GM23338 (cell line): Measurements from ENCODE around the gene GPSM1. TPM values are rescaled to one million over a fixed set of nuclear protein-coding genes. Genes with fewer than 3 reads are reported as not detected.

Experiments
- ATAC-seq: fragments of 200-7000 bp; cut with Tn5 transposase; 3 replicates; pipeline ENCODE4 v1.9.1; 2020
- DNase-seq: peaks from one replicate; pipeline ENCODE4 v3.0.0-alpha.2; 2015; ENCODE audit warnings: low spot score
- H2AFZ ChIP-seq: fragments of 200-600 bp; sonication (generic); 2 replicates; pipeline ENCODE4 v1.8.0; 2016; ENCODE audit warnings: antibody characterized with exemption, mild to moderate bottlenecking, moderate library complexity
- H3F3A ChIP-seq: fragments of 200-600 bp; sonication (generic); replicated peaks from 2 replicates; pipeline ENCODE4 v1.8.0; 2017; ENCODE audit warnings: antibody characterized with exemption, mixed run types, low read depth
- H3K27ac ChIP-seq: fragments of 200-600 bp; sonication (generic); 2 replicates; pipeline ENCODE4 v1.6.1; 2016; ENCODE audit warnings: low read depth
- H3K27me3 ChIP-seq: fragments of 200-600 bp; sonication (generic); 2 replicates; pipeline ENCODE4 v1.8.0; 2016; ENCODE audit warnings: mild to moderate bottlenecking, mixed run types, moderate library complexity; ENCODE audit not compliant: insufficient read depth
- H3K36me3 ChIP-seq: fragments of 200-600 bp; sonication (generic); 2 replicates; pipeline ENCODE4 v1.8.0; 2016; ENCODE audit warnings: mild to moderate bottlenecking; ENCODE audit not compliant: insufficient read depth
- H3K4me1 ChIP-seq: fragments of 200-600 bp; sonication (generic); 2 replicates; pipeline ENCODE4 v1.8.0; 2016; ENCODE audit warnings: mild to moderate bottlenecking, moderate library complexity; ENCODE audit not compliant: insufficient read depth
- H3K4me2 ChIP-seq: fragments of 200-600 bp; sonication (generic); 2 replicates; pipeline ENCODE4 v1.7.1; 2017; ENCODE audit warnings: mixed run types
- H3K4me3 ChIP-seq: fragments of 200-600 bp; sonication (generic); 2 replicates; pipeline ENCODE4 v1.6.1; 2016; ENCODE audit warnings: mixed run types
- H3K79me2 ChIP-seq: fragments of 200-600 bp; sonication (generic); replicated peaks from 2 replicates; pipeline ENCODE4 v1.8.0; 2017; ENCODE audit warnings: mild to moderate bottlenecking; ENCODE audit not compliant: insufficient read depth
- H3K9me2 ChIP-seq: fragments of 200-600 bp; sonication (generic); 2 replicates; pipeline ENCODE4 v1.8.0; 2017; ENCODE audit not compliant: insufficient read depth
- H4K20me1 ChIP-seq: fragments of 200-600 bp; sonication (generic); replicated peaks from 2 replicates; pipeline ENCODE4 v1.8.0; 2017; ENCODE audit warnings: mild to moderate bottlenecking; ENCODE audit not compliant: insufficient read depth
- H3K27ac Mint-ChIP-seq: 2 replicates; pipeline ENCODE4 v1.8.0; 2020; ENCODE audit warnings: inconsistent platforms, mild to moderate bottlenecking, moderate library complexity, mixed read lengths
- H3K27me3 Mint-ChIP-seq: 3 replicates; pipeline ENCODE4 v1.8.0; 2022; ENCODE audit warnings: low read depth, mild to moderate bottlenecking, moderate library complexity, mixed read lengths, inconsistent platforms; ENCODE audit not compliant: insufficient read depth, poor library complexity
- H3K36me3 Mint-ChIP-seq: 3 replicates; pipeline ENCODE4 v1.8.0; 2021; ENCODE audit warnings: low read depth, mild to moderate bottlenecking, inconsistent platforms, moderate library complexity, mixed read lengths
- H3K4me1 Mint-ChIP-seq: 3 replicates; pipeline ENCODE4 v1.8.0; 2020; ENCODE audit warnings: mild to moderate bottlenecking, inconsistent platforms, mixed read lengths
- H3K4me3 Mint-ChIP-seq: 3 replicates; pipeline ENCODE4 v1.8.0; 2021; ENCODE audit warnings: moderate library complexity, mild to moderate bottlenecking, inconsistent platforms, mixed read lengths
- H3K9me3 Mint-ChIP-seq: 3 replicates; pipeline ENCODE4 v1.8.0; 2020; ENCODE audit warnings: moderate library complexity, mild to moderate bottlenecking, inconsistent platforms, mixed read lengths
- CREB1 ChIP-seq: fragments of 250-450 bp; sonication (Bioruptor Pico); IDR thresholded peaks from 2 replicates; pipeline ENCODE4 v1.5.0; 2020; ENCODE audit warnings: low read depth, mild to moderate bottlenecking, moderate library complexity
- STAT1 ChIP-seq: IDR thresholded peaks from one replicate; pipeline ENCODE4 v1.6.1; 2016; ENCODE audit warnings: antibody characterized with exemption; ENCODE audit not compliant: unreplicated experiment
- ZNF114 ChIP-seq: fragments of 250-450 bp; sonication (Bioruptor Pico); IDR thresholded peaks from 2 replicates; pipeline ENCODE4 v1.5.0; 2020; ENCODE audit warnings: mild to moderate bottlenecking, moderate library complexity
- polyA plus RNA-seq: library from polyadenylated mRNA; unstranded; fragments of >200 nt; fragmentation: Nextera tagmentation; extraction: Ambion mirVana; gene quantifications from 2 replicates; pipeline ENCODE4 v1.2.1, GENCODE V29; 2016
- total RNA-seq: library from RNA; depleted of rRNA; stranded (reverse); fragments of >200 nt; shearing (Covaris generic); gene quantifications from 2 replicates; pipeline ENCODE4 v1.2.3, GENCODE V29; 2014
- TF ChIP-seq, protein P1 (sequence below), 2 experiments: fragments of 200-600 bp in 1 of 2; sonication (generic) in 1 of 2; conservative IDR thresholded peaks; 2 replicates each; pipeline versions ENCODE4 v1.5.1 to v1.6.1; 2016 to 2017; ENCODE audit warnings: antibody characterized with exemption in 2 of 2, low read depth in 2 of 2, mild to moderate bottlenecking in 2 of 2, moderate library complexity in 1 of 2
- TF ChIP-seq, protein P2 (sequence below): fragments of 250-450 bp; sonication (Bioruptor Pico); IDR thresholded peaks from 2 replicates; pipeline ENCODE4 v1.5.0; 2020; ENCODE audit warnings: mild to moderate bottlenecking, moderate library complexity
- TF ChIP-seq, protein P3 (sequence below): IDR thresholded peaks from one replicate; pipeline ENCODE4 v1.6.1; 2018; ENCODE audit warnings: antibody characterized with exemption; ENCODE audit not compliant: unreplicated experiment
- TF ChIP-seq, protein P4 (sequence below): IDR thresholded peaks from 2 replicates; pipeline ENCODE4 v1.6.1; 2016; ENCODE audit warnings: antibody characterized with exemption

Gene GPSM1
- total and polyA plus RNA-seq, 2 experiments from 2014 or later, result 4.8 to 23.2 TPM

DNA sequence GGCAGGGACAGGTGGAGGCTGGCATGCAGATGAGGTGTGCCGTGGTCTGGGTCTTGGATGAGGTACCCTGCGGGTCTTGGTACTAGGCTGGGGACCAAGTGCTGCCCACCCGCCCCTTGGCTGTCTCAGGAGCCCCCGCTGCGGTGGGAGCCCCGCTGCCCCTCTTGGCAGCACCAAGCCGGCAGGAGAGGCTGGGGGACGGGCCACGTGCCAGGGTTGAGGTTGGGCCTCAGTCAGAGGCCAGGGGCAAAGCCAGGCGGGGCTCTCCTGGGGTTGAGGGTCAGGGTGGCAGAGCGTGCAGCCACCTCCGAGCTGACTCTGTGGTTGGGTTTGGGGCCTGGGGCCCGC lies 44.2 kb downstream of the GPSM1 start:
- ATAC-seq (no peak), DNase-seq (no peak)
- Histone ChIP-seq H3K79me2 (no peaks in the 10 kb centered on the region), H3K4me1 (no peaks in the 10 kb centered on the region), H3K27ac (no peak overlapping the region), H4K20me1 (no peaks in the 10 kb centered on the region; the same call in 1 of the 2 replicates), H3F3A (no peaks in the 10 kb centered on the region), H3K36me3 (no peaks in the 10 kb centered on the region), H3K4me2 (no peak overlapping the region), H2AFZ (no peak overlapping the region), H3K4me3 (no peak overlapping the region), H3K9me2 (no peaks in the 10 kb centered on the region), H3K27me3 (no peaks in the 10 kb centered on the region)
- H3K27ac Mint-ChIP-seq, result no peak overlapping the region
- no peaks in the 10 kb centered on the region for H3K9me3 Mint-ChIP-seq
- TF ChIP-seq, protein P1, sequence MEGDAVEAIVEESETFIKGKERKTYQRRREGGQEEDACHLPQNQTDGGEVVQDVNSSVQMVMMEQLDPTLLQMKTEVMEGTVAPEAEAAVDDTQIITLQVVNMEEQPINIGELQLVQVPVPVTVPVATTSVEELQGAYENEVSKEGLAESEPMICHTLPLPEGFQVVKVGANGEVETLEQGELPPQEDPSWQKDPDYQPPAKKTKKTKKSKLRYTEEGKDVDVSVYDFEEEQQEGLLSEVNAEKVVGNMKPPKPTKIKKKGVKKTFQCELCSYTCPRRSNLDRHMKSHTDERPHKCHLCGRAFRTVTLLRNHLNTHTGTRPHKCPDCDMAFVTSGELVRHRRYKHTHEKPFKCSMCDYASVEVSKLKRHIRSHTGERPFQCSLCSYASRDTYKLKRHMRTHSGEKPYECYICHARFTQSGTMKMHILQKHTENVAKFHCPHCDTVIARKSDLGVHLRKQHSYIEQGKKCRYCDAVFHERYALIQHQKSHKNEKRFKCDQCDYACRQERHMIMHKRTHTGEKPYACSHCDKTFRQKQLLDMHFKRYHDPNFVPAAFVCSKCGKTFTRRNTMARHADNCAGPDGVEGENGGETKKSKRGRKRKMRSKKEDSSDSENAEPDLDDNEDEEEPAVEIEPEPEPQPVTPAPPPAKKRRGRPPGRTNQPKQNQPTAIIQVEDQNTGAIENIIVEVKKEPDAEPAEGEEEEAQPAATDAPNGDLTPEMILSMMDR (conservative IDR thresholded peaks at IDR 0.05; ENCODE audit: low read depth in 2 of 2), result no peak
- TF ChIP-seq ZNF114 (CRISPR knock-in tag) (no peak), CREB1 (CRISPR knock-in tag) (no peak), STAT1 (no peak)
- TF ChIP-seq, protein P2, sequence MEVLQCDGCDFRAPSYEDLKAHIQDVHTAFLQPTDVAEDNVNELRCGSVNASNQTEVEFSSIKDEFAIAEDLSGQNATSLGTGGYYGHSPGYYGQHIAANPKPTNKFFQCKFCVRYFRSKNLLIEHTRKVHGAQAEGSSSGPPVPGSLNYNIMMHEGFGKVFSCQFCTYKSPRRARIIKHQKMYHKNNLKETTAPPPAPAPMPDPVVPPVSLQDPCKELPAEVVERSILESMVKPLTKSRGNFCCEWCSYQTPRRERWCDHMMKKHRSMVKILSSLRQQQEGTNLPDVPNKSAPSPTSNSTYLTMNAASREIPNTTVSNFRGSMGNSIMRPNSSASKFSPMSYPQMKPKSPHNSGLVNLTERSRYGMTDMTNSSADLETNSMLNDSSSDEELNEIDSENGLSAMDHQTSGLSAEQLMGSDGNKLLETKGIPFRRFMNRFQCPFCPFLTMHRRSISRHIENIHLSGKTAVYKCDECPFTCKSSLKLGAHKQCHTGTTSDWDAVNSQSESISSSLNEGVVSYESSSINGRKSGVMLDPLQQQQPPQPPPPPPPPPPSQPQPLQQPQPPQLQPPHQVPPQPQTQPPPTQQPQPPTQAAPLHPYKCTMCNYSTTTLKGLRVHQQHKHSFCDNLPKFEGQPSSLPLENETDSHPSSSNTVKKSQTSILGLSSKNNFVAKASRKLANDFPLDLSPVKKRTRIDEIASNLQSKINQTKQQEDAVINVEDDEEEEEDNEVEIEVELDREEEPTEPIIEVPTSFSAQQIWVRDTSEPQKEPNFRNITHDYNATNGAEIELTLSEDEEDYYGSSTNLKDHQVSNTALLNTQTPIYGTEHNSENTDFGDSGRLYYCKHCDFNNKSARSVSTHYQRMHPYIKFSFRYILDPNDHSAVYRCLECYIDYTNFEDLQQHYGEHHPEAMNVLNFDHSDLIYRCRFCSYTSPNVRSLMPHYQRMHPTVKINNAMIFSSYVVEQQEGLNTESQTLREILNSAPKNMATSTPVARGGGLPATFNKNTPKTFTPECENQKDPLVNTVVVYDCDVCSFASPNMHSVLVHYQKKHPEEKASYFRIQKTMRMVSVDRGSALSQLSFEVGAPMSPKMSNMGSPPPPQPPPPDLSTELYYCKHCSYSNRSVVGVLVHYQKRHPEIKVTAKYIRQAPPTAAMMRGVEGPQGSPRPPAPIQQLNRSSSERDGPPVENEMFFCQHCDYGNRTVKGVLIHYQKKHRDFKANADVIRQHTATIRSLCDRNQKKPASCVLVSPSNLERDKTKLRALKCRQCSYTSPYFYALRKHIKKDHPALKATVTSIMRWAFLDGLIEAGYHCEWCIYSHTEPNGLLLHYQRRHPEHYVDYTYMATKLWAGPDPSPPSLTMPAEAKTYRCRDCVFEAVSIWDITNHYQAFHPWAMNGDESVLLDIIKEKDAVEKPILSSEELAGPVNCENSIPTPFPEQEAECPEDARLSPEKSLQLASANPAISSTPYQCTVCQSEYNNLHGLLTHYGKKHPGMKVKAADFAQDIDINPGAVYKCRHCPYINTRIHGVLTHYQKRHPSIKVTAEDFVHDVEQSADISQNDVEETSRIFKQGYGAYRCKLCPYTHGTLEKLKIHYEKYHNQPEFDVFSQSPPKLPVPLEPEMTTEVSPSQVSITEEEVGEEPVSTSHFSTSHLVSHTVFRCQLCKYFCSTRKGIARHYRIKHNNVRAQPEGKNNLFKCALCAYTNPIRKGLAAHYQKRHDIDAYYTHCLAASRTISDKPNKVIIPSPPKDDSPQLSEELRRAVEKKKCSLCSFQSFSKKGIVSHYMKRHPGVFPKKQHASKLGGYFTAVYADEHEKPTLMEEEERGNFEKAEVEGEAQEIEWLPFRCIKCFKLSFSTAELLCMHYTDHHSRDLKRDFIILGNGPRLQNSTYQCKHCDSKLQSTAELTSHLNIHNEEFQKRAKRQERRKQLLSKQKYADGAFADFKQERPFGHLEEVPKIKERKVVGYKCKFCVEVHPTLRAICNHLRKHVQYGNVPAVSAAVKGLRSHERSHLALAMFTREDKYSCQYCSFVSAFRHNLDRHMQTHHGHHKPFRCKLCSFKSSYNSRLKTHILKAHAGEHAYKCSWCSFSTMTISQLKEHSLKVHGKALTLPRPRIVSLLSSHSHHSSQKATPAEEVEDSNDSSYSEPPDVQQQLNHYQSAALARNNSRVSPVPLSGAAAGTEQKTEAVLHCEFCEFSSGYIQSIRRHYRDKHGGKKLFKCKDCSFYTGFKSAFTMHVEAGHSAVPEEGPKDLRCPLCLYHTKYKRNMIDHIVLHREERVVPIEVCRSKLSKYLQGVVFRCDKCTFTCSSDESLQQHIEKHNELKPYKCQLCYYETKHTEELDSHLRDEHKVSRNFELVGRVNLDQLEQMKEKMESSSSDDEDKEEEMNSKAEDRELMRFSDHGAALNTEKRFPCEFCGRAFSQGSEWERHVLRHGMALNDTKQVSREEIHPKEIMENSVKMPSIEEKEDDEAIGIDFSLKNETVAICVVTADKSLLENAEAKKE (CRISPR knock-in tag), result no peak
- TF ChIP-seq, protein P3, sequence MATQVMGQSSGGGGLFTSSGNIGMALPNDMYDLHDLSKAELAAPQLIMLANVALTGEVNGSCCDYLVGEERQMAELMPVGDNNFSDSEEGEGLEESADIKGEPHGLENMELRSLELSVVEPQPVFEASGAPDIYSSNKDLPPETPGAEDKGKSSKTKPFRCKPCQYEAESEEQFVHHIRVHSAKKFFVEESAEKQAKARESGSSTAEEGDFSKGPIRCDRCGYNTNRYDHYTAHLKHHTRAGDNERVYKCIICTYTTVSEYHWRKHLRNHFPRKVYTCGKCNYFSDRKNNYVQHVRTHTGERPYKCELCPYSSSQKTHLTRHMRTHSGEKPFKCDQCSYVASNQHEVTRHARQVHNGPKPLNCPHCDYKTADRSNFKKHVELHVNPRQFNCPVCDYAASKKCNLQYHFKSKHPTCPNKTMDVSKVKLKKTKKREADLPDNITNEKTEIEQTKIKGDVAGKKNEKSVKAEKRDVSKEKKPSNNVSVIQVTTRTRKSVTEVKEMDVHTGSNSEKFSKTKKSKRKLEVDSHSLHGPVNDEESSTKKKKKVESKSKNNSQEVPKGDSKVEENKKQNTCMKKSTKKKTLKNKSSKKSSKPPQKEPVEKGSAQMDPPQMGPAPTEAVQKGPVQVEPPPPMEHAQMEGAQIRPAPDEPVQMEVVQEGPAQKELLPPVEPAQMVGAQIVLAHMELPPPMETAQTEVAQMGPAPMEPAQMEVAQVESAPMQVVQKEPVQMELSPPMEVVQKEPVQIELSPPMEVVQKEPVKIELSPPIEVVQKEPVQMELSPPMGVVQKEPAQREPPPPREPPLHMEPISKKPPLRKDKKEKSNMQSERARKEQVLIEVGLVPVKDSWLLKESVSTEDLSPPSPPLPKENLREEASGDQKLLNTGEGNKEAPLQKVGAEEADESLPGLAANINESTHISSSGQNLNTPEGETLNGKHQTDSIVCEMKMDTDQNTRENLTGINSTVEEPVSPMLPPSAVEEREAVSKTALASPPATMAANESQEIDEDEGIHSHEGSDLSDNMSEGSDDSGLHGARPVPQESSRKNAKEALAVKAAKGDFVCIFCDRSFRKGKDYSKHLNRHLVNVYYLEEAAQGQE, result no peak
- TF ChIP-seq, protein P4, sequence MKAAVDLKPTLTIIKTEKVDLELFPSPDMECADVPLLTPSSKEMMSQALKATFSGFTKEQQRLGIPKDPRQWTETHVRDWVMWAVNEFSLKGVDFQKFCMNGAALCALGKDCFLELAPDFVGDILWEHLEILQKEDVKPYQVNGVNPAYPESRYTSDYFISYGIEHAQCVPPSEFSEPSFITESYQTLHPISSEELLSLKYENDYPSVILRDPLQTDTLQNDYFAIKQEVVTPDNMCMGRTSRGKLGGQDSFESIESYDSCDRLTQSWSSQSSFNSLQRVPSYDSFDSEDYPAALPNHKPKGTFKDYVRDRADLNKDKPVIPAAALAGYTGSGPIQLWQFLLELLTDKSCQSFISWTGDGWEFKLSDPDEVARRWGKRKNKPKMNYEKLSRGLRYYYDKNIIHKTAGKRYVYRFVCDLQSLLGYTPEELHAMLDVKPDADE, result no peak
- peaks cover 8% of the 10 kb centered on the region for H3K27me3 Mint-ChIP-seq
- no peaks in the 10 kb centered on the region for H3K4me1 Mint-ChIP-seq
- H3K4me3 Mint-ChIP-seq, result no peak overlapping the region
- peaks cover 6% of the 10 kb centered on the region; the same call in 2 of the 3 replicates for H3K36me3 Mint-ChIP-seq
